GM19395 (cell line): ENCODE measurements around the gene MRPL49.

Experiments
- ATAC-seq: cut with Tn5 transposase; IDR thresholded peaks from one replicate; pipeline ENCODE4 v1.9.1; 2021; ENCODE audit warnings: mild to moderate bottlenecking, moderate library complexity; ENCODE audit not compliant: unreplicated experiment

Gene MRPL49

GRCh38 chr11:65121865-65122696, at the start of gene MRPL49, which contains the start of gene FAU:
Gene MRPL49, plus strand, starts transcription at chr11:65122321. Its CDS starts 26 bp downstream, at chr11:65122347.
Gene FAU, minus strand, starts transcription at chr11:65122134. Its CDS starts 321 bp downstream, at chr11:65121813.
- ATAC-seq = peak; percentile 67

DNA sequence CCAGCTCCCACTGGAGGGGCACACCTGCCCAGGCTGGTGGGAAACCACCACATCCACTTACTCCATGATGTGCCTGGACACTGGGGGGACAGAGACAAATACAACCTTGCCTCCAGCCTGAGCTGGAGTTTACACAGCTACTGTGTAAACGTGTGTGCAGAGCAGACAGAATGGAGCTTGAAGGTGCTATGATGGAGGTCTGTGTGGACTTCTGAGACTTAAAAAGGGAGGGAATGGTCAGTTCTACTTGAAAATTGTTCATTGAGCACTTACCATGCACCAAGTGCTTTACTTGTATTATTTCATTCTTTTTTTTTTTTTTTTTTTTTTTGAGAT, 49.5 kb upstream of the MRPL49 start:
- ATAC-seq = no peak

- ATAC-seq = no peak
These were observed 44.7 kb upstream of the MRPL49 start for GRCh38 chr11:65077451-65077850.

DNA sequence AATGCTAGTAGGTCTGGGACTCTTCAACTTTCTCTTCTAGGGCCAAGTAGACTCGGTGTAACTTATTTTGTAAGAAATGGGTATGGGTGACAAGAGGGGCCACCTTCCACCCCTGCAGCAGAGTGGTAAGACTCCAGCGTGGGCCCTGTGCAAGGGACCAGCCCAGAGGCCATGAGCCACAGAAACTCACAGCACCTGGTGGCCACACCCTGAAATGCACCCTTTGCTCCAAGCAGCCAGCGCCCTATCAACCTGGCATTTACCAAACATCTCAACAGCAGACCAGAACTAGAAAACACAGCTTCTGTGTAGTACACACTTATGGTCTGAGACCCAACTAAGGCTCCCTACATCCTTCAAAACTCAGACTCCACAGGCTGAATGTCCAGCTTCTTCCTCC, 44.0 kb upstream of the MRPL49 start:
- ATAC-seq = no peak

- ATAC-seq = no peak
These were observed 43.3 kb upstream of the MRPL49 start for GRCh38 chr11:65078786-65079342.

DNA sequence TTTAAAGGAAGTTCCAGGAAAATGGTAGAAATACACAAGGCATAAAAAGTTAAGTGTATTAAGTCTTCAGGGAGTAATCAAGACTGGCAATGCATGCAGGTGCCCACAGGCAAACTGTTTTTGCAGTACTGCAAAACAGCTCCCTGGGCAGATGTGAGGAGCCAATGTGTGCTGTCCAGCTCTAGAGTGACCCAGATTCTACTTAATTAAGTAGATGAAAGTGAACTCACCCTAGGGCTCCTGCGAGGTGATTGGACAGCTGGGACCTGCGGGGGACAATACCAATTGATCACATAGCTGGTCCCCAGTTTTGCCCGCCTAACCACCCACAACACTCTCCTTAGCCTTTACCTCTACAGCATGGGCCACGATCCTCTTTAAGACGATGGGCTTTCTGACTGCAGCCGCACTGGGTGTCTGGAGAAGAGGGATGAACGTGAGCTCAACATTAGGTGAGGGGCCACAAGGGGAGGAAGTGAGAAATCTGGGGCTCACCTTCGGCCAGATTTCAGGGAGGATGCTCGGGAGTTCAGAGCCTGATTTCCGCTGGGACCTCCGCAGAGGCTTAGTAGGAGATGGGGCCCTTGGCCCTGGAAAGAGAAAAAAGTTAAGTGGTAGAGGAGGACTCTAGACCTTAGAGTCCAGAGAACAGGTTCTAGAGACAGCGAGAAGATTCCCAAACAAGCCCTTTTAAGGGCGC, 38.8 kb upstream of the MRPL49 start:
- ATAC-seq = peak; percentile 27

GRCh38 chr11:65083834-65084597, 38.1 kb upstream of the MRPL49 start, which contains the start of the genes CDCA5 and ZFPL1:
Gene CDCA5, minus strand, starts transcription at chr11:65084040. Its CDS starts 62 bp downstream, at chr11:65083978.
Gene ZFPL1, plus strand, starts transcription at chr11:65084222. Its CDS starts 477 bp downstream, at chr11:65084699.
- peak; percentile 75 for ATAC-seq

GRCh38 chr11:65084598-65085375, 37.3 kb upstream of the MRPL49 start:
- peak; percentile 9 for ATAC-seq

DNA sequence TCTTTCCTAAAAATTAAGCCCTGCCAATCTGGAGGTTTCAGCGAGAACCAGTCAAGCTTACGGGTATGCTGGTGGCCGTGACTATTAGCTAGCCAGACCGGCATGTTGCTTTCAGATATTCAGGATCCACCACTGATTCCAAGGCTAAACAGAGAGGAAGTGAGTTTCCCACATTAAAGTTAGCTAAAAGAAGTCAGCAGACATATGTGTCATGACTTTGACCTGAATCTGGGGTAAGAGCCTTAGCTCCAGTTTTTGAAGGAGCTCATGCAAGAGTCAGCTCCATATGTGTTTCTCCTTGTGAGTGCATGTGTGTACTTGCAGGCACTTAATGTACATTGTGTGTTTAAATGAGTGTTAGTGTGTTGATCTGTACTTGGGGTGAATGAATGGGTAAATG, 36.7 kb upstream of the MRPL49 start:
- ATAC-seq = no peak

- no peak for ATAC-seq
These were observed 35.3 kb upstream of the MRPL49 start for GRCh38 chr11:65086809-65087208.

DNA sequence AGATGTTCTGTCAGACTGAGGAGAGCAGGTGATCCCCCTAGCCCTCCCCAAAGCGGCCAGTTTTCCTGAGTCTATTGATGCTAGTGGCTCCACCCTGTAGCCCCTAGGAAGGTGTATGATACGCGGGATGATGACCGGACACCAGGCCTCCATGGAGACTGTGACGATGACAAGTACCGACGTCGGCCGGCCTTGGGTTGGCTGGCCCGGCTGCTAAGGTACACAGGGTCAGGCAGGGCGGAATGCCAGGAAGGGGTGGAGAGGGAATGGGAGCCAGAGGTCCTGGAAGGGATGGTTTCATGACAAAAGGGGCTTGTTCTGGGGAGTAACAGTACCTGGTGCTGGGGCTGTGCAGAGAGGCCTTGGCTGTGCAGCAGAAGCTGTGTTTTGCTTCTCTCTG, 34.9 kb upstream of the MRPL49 start:
- ATAC-seq = no peak

DNA sequence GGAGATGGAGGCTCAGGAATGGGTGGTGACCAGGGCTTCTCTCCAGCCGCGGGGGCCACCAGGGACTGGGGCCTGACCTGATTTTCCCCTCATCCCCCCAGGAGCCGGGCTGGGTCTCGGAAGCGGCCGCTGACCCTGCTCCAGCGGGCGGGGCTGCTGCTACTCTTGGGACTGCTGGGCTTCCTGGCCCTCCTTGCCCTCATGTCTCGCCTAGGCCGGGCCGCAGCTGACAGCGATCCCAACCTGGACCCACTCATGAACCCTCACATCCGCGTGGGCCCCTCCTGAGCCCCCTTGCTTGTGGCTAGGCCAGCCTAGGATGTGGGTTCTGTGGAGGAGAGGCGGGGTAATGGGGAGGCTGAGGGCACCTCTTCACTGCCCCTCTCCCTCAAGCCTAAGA, 34.3 kb upstream of the MRPL49 start:
- ATAC-seq = no peak

GRCh38 chr11:65089621-65090020, 32.5 kb upstream of the MRPL49 start:
- no peak for ATAC-seq

- ATAC-seq = no peak
These were observed 31.5 kb upstream of the MRPL49 start for GRCh38 chr11:65090628-65091027.

DNA sequence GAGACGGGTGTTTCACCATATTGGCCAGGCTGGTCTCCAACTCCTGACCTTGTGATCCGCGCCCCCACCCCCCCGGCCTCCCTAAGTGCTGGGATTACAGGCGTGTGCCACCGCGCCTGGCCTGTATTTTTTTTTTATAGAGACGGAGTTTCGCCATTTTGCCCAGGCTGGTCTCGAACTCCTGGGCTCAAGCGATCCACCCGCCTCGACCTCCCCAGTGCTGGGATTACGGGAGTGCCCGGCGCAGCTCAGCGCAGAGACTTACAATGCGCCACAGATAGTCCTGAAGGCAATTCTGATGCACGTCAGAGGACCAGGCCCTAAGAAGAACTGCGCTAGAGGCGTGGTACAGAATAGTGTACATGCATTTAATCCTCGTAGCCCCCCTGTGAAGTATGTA, 26.7 kb upstream of the MRPL49 start:
- no peak for ATAC-seq

DNA sequence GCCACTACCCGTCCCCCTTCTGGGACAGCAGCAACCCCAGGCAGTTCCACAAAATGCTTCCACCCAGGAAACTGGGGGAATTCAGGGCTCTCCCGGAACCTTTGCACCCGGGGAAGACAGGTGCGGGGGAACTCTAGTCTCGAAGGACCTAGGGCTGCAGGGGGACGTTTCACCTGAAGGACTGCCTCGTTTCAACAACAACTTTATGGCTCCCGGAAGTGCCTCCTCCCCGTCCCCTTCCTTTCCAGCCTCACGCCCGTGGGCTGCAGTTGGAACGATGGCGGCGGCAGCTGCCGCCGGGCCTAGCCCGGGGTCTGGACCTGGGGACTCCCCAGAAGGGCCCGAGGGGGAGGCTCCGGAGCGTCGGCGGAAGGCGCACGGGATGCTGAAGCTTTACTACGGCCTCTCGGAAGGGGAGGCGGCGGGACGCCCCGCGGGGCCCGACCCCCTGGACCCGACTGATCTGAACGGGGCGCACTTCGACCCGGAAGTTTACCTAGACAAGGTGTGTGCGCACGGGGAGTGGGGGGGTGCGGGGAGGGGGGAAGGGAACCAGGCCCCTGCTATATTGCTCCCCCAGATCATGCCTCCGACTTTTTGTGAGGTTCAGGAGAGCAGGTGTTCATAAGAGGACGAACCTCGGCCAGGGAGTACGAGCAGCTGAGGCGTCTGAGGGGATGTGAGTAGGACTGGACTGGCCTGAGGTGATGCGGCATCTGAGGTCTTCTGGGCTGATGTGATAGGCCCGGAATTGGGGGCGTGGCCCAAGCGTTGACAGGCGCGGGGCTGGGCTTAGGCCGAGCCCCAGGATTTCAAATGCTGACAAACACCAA, 25.9 kb upstream of the MRPL49 start, which contains the start of gene VPS51:
Gene VPS51, plus strand, starts transcription at position 241 of the 833 bp plus-strand sequence. Its CDS starts 37 bp downstream, at position 278.
- peak; percentile 91 for ATAC-seq

DNA sequence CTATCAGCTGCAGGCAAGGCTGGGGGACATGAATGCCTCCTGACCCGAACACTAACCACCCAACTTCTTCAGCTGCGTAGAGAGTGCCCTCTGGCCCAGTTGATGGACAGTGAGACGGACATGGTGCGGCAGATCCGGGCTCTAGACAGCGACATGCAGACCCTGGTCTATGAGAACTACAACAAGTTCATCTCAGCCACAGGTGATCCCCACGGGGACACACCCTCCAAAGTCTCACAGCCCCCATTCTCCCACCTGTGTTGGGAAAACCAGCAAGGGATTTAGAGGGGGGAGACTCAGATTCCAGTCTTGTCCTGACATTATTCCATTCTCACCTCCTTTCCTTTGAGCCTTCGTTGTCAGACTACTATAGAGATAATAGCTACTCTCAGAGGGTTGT, 25.2 kb upstream of the MRPL49 start:
- ATAC-seq = no peak

GRCh38 chr11:65100674-65101350, 21.3 kb upstream of the MRPL49 start:
- no peak for ATAC-seq
